ENCODE measurements around the gene GALNT2. TPM values are rescaled to one million over a fixed set of nuclear protein-coding genes. Genes with fewer than 3 reads are reported as not detected.

GALNT2 gene
- total RNA-seq, 1 experiment from 2014 or later, result 62.2 TPM

GRCh38 chr1:230185076-230186001 is 118.3 kb downstream of the GALNT2 start:
- TF ChIP-seq, protein P1, sequence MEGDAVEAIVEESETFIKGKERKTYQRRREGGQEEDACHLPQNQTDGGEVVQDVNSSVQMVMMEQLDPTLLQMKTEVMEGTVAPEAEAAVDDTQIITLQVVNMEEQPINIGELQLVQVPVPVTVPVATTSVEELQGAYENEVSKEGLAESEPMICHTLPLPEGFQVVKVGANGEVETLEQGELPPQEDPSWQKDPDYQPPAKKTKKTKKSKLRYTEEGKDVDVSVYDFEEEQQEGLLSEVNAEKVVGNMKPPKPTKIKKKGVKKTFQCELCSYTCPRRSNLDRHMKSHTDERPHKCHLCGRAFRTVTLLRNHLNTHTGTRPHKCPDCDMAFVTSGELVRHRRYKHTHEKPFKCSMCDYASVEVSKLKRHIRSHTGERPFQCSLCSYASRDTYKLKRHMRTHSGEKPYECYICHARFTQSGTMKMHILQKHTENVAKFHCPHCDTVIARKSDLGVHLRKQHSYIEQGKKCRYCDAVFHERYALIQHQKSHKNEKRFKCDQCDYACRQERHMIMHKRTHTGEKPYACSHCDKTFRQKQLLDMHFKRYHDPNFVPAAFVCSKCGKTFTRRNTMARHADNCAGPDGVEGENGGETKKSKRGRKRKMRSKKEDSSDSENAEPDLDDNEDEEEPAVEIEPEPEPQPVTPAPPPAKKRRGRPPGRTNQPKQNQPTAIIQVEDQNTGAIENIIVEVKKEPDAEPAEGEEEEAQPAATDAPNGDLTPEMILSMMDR (IDR thresholded peaks at IDR 0.05; ENCODE audit: insufficient read depth in 1 of 2, low read depth in 1 of 2, low read length in 1 of 2, severe bottlenecking in 1 of 2, unreplicated experiment in 1 of 2), result no peak
- intact Hi-C loops (cut with micrococcal nuclease; ENCODE audit: unreplicated experiment), result loop anchor here (2.0 kb wide), 1 partner anchor 27 kb away; no protein-coding TSS in a partner anchor
- Mint-ChIP-seq H3K36me3 (ENCODE audit: insufficient read depth, unreplicated experiment) (peaks cover 6% of the 10 kb centered on the region), H3K4me1 (ENCODE audit: low read depth, unreplicated experiment) (peaks cover 22% of the 10 kb centered on the region), H3K9me3 (ENCODE audit: unreplicated experiment) (no peaks in the 10 kb centered on the region), H3K27ac (ENCODE audit: unreplicated experiment) (peak overlapping the region; percentile 20), H3K4me3 (ENCODE audit: unreplicated experiment) (peak overlapping the region; percentile 45), H3K27me3 (ENCODE audit: insufficient read depth, unreplicated experiment) (no peaks in the 10 kb centered on the region)
- Histone ChIP-seq H3K4me1 (peaks cover 16% of the 10 kb centered on the region), H3K36me3 (ENCODE audit: control insufficient read depth, insufficient read depth, low read length) (no peaks in the 10 kb centered on the region), H3K4me3 (ENCODE audit: low read depth, low read length) (no peak overlapping the region; the same call in 1 of the 2 replicates), H3K27me3 (replicated peaks; ENCODE audit: control insufficient read depth, insufficient read depth, low read length) (no peaks in the 10 kb centered on the region), H3K9me3 (no peaks in the 10 kb centered on the region)
- ChIA-PET POLR2A (no interaction called here), CTCF (interaction anchor here (1.0 kb wide), 1 partner anchor 111 kb away, joined by 4 read pairs; no protein-coding TSS in a partner anchor)
- no peak for DNase-seq
- TSS peak; percentile 80 for BruUV-seq (replicated peaks)

DNA sequence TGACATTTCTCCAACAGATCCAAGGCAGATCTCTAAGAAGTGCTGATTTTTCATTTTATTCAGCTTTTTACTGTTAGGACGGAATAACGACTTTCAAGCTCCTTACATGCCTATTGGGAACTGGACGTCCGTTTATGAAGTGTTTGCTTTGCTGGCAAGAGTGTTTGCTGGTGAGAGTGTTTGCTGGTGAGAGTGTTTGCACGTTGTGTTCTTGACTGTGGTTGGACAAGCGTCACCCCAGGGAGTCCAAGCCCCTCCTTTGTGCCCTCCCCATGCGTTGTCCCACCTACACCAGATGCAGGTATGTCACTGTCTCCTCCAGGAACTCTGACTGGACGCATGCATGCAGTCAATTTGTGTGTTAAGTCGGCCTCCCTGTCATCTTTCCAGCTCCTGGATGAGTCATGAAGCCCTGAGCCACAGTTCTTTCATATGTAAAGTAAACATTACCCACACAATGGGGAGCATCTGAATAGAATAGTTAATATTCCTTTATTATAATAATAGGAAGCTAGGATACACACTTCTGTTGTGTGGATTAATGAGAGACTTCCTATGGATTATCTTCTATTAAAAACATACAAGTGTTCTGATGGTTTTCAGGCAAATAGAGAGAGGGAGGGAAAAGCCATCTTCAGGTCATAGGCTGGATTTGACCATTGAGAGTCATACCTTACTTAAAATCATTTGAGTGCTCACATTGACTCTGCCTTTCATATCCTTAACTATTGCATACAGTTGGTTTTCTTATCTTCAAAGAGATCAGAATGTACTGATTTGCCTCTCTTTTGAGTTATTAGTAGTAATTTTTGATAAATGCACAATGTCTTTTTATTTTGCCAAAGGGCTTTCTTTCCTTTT is 119.2 kb downstream of the GALNT2 start:
- no peaks in the 10 kb centered on the region for H3K27me3 Mint-ChIP-seq (ENCODE audit: insufficient read depth, unreplicated experiment)
- no peak overlapping the region; the same call in 1 of the 2 replicates for H3K4me3 ChIP-seq (ENCODE audit: low read depth, low read length)
- CTCF ChIA-PET, result interaction anchor here (0.6 to 1.0 kb wide), 2 partner anchors 112 to 287 kb away, joined by 3 to 4 read pairs; no protein-coding TSS in a partner anchor
- TF ChIP-seq, protein P1 (IDR thresholded peaks at IDR 0.05; ENCODE audit: insufficient read depth in 1 of 2, low read depth in 1 of 2, low read length in 1 of 2, severe bottlenecking in 1 of 2, unreplicated experiment in 1 of 2), result no peak
- no TSS peak for BruUV-seq (replicated peaks)
- H3K36me3 Mint-ChIP-seq (ENCODE audit: insufficient read depth, unreplicated experiment), result peaks cover 6% of the 10 kb centered on the region
- intact Hi-C loops (cut with micrococcal nuclease; ENCODE audit: unreplicated experiment), result loop anchor here (2.0 kb wide), 1 partner anchor 27 kb away; no protein-coding TSS in a partner anchor
- H3K4me1 ChIP-seq, result peaks cover 16% of the 10 kb centered on the region
- H3K27me3 ChIP-seq (replicated peaks; ENCODE audit: control insufficient read depth, insufficient read depth, low read length), result no peaks in the 10 kb centered on the region
- POLR2A ChIA-PET, result no interaction called here
- peak overlapping the region; percentile 20 for H3K27ac Mint-ChIP-seq (ENCODE audit: unreplicated experiment)
- H3K9me3 ChIP-seq, result no peaks in the 10 kb centered on the region
- no peaks in the 10 kb centered on the region for H3K9me3 Mint-ChIP-seq (ENCODE audit: unreplicated experiment)
- H3K36me3 ChIP-seq (ENCODE audit: control insufficient read depth, insufficient read depth, low read length), result no peaks in the 10 kb centered on the region
- peaks cover 22% of the 10 kb centered on the region for H3K4me1 Mint-ChIP-seq (ENCODE audit: low read depth, unreplicated experiment)
- peak overlapping the region; percentile 45 for H3K4me3 Mint-ChIP-seq (ENCODE audit: unreplicated experiment)
- DNase-seq, result peak; percentile 77 to 83

- no peak overlapping the region for H3K27ac Mint-ChIP-seq (ENCODE audit: unreplicated experiment)
- Histone ChIP-seq H3K9me3 (no peaks in the 10 kb centered on the region), H3K36me3 (ENCODE audit: control insufficient read depth, insufficient read depth, low read length) (no peaks in the 10 kb centered on the region), H3K27me3 (replicated peaks; ENCODE audit: control insufficient read depth, insufficient read depth, low read length) (no peaks in the 10 kb centered on the region), H3K4me1 (peaks cover 16% of the 10 kb centered on the region), H3K4me3 (ENCODE audit: low read depth, low read length) (no peak overlapping the region)
- CTCF ChIA-PET, result interaction anchor here (0.6 kb wide), 1 partner anchor 287 kb away, joined by 3 read pairs; no protein-coding TSS in a partner anchor
- intact Hi-C loops (cut with micrococcal nuclease; ENCODE audit: unreplicated experiment), result loop anchor here (2.0 kb wide), 1 partner anchor 28 kb away; no protein-coding TSS in a partner anchor
- DNase-seq, result no peak
- H3K4me1 Mint-ChIP-seq (ENCODE audit: low read depth, unreplicated experiment), result peaks cover 22% of the 10 kb centered on the region
- POLR2A ChIA-PET, result no interaction called here
- no peaks in the 10 kb centered on the region for H3K27me3 Mint-ChIP-seq (ENCODE audit: insufficient read depth, unreplicated experiment)
- BruUV-seq (replicated peaks), result no TSS peak
- peaks cover 6% of the 10 kb centered on the region for H3K36me3 Mint-ChIP-seq (ENCODE audit: insufficient read depth, unreplicated experiment)
- no peak overlapping the region for H3K4me3 Mint-ChIP-seq (ENCODE audit: unreplicated experiment)
- TF ChIP-seq, protein P1 (IDR thresholded peaks at IDR 0.05; ENCODE audit: insufficient read depth in 1 of 2, low read depth in 1 of 2, low read length in 1 of 2, severe bottlenecking in 1 of 2, unreplicated experiment in 1 of 2), result no peak
- H3K9me3 Mint-ChIP-seq (ENCODE audit: unreplicated experiment), result no peaks in the 10 kb centered on the region
Observed at GRCh38 chr1:230186874-230187273, 119.8 kb downstream of the GALNT2 start.
